Esophagus squamous epithelium (tissue), 4 donors: ENCODE data around the gene RBM42.

Source experiments
- POLR2A ChIP-seq, 4 donors: fragments of 450-650 bp; IDR thresholded peaks; one replicate each; pipeline ENCODE4 v1.6.1; 2017; ENCODE audit warnings: antibody characterized with exemption in 4 of 4, mild to moderate bottlenecking in 4 of 4, moderate library complexity in 3 of 4
- TF ChIP-seq, protein P1 (sequence below), 6 experiments: fragments of 450-650 bp in 4 of 6; fragments of 200-600 bp in 2 of 6; sonication (generic) in 2 of 6; IDR thresholded peaks; one replicate each; pipeline ENCODE4 v1.5.1; 2016 to 2019; ENCODE audit warnings: antibody characterized with exemption in 6 of 6, mild to moderate bottlenecking in 4 of 6, moderate library complexity in 4 of 6

- TF ChIP-seq, protein P1, sequence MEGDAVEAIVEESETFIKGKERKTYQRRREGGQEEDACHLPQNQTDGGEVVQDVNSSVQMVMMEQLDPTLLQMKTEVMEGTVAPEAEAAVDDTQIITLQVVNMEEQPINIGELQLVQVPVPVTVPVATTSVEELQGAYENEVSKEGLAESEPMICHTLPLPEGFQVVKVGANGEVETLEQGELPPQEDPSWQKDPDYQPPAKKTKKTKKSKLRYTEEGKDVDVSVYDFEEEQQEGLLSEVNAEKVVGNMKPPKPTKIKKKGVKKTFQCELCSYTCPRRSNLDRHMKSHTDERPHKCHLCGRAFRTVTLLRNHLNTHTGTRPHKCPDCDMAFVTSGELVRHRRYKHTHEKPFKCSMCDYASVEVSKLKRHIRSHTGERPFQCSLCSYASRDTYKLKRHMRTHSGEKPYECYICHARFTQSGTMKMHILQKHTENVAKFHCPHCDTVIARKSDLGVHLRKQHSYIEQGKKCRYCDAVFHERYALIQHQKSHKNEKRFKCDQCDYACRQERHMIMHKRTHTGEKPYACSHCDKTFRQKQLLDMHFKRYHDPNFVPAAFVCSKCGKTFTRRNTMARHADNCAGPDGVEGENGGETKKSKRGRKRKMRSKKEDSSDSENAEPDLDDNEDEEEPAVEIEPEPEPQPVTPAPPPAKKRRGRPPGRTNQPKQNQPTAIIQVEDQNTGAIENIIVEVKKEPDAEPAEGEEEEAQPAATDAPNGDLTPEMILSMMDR (IDR thresholded peaks at IDR 0.05), result no peak
- no peak for TF ChIP-seq POLR2A (IDR thresholded peaks at IDR 0.05)
Measured at GRCh38 chr19:35620001-35620400, 8.8 kb upstream of the RBM42 start.
